Frontal cortex (tissue), 4 donors: ENCODE data around the gene PHLDB2. TPM values are rescaled to one million over a fixed set of nuclear protein-coding genes. Genes with fewer than 3 reads are reported as not detected.

Experiments used
- DNase-seq, 2 donors: peaks; one replicate each; pipeline ENCODE4 v3.0.0; 2012; ENCODE audit warnings: low spot score in 2 of 2
- FAIRE-seq: peaks from 2 replicates; lab custom pipeline; 2012; peaks lifted over from hg19 to GRCh38; lab: Jason Lieb, UNC
- total RNA-seq: library from RNA; depleted of rRNA; stranded (reverse); fragments of >200 nt; gene quantifications from one replicate; pipeline ENCODE4 v1.2.3, GENCODE V29; 2014
- donor health status: control.
- donor health status: control.
- donor health status: control.

Gene PHLDB2
- total RNA-seq, 1 donor from 2014 or later, result 9.0 TPM

DNA sequence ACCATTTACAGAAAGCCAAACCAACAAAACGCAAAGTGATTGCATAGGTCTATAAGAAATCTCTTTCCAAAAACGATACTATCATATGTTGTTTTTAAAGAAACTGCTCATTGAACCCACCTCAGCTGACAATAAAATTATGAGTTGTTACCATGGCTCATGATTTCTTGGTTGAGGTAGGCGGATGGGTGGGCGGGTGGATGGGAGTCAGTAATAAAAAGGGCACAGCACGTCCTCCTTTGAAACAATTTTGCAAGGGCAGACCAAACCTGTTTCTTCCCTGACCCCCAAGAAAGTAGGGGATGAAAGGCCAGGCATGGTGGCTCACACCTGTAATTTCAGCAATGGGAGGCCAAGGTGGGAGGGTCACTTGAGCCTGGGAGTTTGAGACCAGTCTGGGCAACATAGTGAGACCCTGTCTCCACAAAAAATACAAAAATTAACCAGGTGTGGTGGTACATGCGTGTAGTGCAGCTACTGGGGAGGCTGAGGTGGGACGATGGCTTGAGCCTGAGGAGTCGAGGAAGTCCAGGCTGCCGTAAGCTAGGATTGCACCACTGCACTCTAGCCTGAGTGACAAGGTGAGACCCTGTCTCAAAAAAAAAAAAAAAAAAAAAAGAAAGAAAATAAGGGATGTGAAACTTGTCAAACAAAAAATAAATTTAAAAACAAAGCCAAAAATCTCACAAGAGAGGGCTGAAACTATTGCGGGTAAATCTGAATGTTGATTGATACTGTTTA lies 121.8 kb downstream of the PHLDB2 start:
- FAIRE-seq (no peak), DNase-seq (no peak)

DNA sequence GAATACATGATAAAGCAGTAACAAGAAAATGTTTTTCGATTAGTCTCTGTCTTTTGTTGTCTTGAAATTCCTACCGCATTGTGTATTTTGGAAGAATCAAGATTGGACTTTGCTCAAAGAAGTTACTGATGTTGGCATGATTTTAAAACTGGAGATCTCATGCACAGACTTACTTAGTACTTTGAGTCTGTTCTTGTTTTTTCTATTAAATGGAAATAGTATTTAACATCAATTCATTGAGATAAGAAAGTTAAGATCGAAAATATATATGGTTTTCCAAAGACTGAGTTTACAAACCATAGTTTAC lies 122.3 kb downstream of the PHLDB2 start:
- no peak for FAIRE-seq
- DNase-seq, result no peak

DNA sequence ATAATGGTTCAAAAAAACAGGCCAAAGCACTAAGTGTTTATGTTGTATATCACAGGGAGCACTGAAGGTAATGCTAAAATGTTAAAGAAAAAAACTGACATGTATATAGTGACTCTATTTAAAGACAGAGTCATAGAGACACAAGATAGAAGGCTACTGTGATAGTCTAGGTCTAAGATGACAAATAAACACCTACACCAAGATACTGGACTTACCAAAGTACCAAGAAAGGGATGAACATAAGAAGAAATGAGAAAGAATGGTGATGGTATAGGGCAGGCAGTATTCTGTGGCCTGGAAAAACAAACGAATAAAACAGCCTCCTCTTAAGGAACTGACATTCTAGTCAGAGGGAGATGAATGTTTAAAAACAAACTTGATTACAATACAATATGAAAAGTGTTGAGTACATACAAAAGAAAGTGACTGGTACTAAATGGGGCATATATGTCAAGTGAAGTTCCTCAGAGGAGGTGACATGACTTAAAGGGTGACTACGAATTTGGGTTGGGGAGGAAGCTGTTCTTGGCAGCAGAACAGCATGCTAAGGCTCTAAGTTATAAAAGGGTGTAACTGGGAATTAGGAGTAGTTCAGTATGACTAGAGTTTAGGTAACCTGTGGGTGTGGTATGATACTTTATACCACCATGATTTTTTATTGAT lies 125.7 kb downstream of the PHLDB2 start:
- FAIRE-seq, result no peak
- DNase-seq, result no peak

DNA sequence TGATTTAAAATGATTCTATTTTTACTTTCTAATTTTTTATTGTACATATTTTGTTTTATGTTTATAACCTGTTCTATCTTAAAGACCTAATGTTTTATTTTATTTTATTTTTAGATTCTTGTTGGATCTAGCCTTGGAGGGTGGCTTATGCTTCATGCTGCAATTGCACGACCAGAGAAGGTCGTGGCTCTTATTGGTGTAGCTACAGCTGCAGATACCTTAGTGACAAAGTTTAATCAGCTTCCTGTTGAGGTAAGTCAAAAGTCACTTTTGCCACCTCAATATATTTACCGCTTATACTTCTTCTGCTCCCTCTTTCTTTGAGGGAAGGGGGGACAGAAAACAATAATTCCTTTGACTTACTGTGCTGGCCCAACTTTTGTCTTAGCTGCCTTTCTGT lies 127.7 kb downstream of the PHLDB2 start:
- peak; percentile 66 for FAIRE-seq
- no peak for DNase-seq

DNA sequence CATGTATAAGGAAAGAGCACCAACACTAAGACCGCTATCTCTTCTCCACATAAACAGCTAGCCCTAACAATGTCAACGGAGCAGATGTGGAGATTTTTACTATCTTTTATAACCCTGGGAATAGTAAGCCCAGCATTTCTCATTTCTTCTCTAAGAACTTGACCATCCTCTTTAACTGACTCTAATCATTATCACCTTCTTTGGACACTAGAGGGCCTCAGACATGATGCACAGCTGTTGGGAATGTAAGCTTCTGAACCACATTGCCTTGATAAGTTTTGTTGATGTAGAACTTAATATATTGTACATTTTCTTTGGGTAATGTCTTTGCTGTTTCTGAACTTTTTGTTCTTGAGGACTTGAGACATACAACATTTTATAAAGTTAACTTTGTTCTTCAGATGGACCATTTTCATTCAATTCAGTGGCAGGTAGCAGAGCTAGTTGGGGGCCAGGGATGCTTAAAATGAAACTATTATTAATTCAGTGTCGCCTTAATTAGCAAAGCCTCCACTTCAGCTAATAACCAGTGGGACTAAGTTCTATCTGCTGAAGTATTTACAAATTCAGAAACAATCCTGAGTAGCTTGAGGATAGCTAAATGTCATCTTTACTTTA lies 130.1 kb downstream of the PHLDB2 start:
- peak; percentile 82 for FAIRE-seq
- DNase-seq, result peak in 1 of 2 donors; percentile 21

DNA sequence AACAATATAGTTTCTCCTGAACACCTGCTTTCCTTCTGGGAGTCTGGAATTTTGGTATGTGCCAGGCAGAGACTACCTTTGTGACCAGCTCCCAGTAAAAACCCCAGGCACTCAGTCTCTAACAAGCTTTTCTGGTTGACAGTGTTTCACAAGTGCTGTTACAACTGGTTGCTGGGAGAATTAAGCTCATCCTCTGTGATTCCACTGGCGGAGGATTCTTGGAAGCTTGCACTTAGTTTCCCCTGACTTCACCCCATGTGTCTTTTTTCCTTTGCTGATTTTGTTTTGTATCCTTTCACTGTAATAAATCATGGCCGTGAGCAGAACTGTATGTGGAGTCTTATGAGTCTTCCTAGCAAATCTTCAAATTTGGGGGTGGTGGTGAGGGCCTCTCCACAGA lies 134.0 kb downstream of the PHLDB2 start:
- no peak for DNase-seq
- FAIRE-seq, result no peak

DNA sequence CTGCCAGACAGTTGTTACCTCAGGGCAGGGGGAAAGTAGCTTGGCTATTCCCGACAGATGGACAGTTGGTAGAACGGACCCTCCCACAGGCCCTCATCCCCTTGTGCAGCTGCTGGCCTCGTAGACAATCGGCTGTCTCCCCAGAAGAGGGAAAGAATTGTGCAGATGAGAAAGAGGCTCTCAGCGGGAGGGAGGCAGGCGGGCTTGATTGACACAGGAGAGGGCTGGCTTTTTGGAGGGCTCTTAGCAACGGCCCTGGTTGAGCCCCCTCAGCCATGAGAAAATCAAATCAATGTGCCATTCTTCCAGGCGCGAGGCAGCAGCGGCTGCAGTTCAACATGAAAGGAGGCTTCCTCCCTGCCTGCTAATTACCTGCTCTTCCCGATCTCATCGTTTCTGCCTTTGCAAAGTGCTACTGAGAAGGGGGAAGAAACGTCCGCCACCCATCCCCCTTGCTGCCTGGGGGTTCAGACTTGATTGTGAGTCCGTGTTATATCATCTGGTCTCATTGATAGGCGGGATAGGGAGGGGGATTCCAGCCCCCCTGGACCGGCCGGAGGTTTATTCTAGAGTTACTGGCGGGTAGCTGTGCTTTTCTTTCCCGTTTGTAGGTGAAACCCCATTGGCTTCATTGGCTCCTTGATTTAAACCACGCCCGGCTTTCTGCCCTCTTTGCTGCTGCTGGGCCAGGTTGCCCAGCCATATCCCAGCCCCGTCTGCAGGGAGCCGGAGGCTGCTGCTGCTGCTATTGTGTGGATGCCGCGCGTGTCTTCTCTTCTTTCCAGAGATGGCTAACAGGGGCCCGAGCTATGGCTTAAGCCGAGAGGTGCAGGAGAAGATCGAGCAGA lies 139.8 kb downstream of the PHLDB2 start, which contains the start of gene TAGLN3:
Gene TAGLN3 (plus strand): TSS at position 287 of the 848 bp plus-strand sequence. CDS start 501 bp downstream, at position 788.
- DNase-seq (peak in 1 of 2 donors; percentile 38), FAIRE-seq (no peak)

DNA sequence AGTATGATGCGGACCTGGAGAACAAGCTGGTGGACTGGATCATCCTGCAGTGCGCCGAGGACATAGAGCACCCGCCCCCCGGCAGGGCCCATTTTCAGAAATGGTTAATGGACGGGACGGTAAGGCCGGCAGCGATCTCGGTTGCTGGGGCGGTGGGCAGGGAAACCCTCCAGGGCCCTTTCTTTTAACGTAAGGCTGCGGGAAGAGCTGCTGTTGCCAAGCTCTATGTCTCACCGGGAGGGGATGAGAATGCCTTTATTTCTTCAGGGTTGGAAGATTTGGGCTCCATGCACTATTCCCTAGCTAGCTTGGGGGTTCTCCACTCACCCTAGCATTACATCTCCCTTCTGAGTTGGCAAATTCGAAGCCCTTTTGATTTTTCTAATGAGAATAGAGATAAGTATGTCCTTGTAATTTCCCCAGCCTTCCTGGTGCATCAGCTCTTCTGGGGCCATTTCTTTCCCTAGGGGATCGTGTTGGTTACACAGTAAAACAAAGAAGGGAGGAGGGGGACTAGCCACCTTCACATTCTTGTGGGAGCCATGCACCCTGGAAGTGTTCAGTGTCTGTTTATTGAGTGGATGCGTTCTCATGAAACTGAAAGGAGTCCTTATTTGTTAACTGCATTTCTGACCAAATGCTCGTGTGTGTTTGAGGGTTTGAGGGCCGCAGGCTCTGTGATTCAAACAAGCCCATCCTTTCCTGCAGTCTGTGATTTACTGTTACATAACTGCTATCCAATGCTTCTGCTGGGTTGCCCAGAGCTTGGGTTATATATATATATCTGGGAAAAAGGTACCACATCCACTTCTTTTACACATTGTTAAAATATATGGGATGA lies 140.6 kb downstream of the PHLDB2 start:
- FAIRE-seq (no peak), DNase-seq (no peak)

DNA sequence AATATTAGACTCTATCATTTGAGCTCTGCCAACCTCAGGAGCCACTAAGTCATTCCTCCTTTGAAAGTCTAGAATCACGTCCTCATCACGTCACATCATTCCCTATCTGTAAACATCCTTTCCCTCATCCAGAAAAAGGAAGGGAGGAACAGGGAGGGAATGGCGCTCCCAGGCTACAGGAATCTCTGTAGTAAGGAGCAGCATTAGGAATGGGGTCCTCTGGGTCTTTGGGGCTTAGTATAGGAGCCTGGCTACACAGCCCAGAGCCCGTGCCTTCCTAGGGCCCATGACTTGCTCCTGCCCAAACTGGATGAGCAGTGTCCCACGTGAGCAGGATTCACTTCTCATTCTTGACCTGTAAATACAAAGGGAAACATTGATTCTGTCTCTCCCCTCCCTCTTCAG lies 141.3 kb downstream of the PHLDB2 start:
- DNase-seq, result no peak
- FAIRE-seq, result no peak

DNA sequence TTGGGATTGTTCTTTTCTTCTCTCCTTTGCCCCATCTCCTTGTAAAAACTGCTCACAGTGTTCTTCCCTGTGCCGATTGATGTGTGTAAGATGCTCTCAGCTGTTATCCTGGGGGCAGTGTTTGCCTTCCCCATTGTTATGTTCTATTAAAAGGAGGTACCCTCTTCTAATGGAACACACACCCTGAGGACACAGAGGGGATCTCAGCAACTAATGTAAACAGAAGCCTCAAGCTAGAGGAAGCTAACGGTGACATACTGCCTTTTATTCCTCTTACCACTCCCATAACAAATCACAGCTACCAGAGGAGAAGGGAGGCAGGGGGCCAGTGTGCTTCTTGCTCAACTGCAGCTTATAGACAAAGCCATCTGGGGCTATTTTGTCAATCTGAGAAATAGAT lies 141.9 kb downstream of the PHLDB2 start:
- FAIRE-seq (no peak), DNase-seq (no peak)

DNA sequence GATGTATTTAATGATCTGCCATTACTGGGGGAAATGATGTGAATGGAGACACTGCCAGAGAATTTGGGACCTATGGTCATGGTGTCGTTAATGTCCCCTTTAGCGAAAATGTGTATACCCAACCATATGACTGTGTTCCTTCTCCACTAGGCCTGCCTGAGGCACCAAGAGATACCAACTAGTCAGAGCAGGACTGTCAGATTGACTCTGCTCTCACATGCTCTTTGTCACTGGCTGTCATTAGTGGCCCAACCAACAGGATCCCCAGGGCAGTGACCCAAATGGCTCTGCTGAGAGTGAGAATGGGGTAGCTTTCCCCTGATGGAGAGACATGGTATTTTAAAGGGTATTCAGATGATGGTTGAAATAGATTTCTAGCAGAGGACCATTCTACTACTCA lies 142.5 kb downstream of the PHLDB2 start:
- DNase-seq (no peak), FAIRE-seq (no peak)

DNA sequence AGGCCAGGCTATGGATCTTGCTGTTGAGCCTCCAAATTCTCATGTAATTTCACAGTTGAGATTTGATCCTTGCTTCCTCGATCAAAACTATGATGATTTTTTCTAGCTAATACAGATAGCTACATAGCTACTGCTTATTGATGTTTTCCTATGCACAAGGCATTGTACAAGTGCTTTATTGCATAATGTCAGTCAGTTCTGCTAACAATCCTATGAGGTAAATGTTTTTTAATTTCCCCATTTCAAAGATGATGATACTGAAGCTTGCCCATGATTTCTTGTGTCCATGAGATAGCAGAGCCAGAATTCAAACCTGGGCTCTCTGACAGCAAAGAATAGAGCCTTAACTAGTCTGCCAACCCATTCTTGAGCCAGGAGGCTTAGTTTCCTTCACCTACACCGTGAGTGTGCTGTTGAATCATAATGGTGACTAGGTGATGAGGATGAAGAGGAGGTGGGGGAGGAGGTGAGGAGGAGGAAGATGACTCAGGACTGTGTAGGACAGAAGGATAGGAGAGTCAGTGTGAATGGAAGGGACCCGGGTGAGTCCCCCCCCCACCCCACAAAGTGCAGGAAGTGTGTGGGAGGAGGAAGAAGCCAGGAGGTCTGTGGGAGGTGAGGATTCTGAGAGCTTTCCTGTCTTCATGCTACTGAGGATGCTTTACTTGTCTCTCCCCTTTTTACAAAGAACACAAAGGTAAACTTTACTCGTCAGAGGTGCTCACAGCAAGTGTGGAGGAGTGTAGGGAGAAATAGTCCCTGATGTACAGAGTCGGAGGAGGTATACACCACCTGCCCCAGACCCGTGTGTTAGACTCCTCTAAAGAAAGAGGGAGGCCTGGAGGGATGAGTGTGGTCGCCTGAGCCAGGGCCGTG lies 143.3 kb downstream of the PHLDB2 start:
- DNase-seq (no peak), FAIRE-seq (no peak)

DNA sequence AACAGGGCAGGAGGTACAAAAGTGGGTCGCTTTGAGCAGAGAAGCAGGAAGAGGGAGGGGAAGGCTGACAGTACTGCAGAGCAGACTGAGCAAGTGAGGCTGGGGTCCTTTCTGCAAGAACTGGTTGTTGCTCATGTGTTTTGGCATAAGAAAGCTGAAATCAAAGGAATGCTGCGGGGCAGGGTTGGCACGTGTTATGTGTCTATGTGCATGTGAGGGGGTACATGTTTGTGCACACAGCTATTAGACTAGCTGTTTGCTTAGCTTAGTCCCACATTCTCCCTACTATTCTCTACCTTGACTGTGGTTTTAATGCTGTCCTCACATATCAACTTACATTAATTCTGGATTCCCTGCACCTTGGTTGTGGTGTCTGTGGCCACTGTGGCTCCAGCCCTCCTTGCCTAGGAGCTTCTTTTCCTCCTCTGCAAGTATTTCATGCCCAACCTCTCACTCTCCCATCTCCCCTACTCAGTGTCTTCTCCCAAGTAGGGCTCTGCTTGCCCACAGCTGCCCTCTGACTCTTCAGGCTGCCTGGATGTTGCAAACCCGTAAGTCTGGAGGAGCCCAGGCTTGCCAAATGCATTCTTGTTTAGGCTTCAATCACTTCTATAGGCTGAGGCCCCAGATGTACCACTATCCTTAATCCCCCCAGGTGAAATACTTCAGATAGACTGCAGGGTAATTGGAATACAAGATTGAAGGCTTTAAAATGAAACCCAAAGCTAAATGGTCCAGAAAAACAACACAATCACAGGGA lies 144.4 kb downstream of the PHLDB2 start:
- DNase-seq (no peak), FAIRE-seq (no peak)

DNA sequence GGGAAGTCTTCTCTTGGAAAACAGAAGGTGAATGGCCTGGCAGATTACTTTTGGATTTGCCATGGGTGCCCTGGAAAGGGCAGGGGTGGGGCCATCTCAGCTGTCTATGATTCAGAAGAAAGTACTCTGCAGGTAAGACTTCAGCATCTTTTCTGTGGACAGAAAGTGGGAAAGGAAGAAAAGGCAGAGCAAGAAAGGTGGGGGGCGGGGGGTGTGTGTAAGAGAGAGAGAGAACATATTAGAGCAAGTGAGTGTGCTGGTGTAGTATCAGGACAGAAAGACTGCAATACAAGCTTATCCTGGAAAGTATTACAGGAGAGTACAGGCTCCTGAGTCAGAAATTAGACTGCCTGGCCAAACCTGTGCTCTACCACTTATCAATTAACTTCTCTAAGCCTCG lies 145.1 kb downstream of the PHLDB2 start:
- FAIRE-seq, result no peak
- DNase-seq, result no peak

DNA sequence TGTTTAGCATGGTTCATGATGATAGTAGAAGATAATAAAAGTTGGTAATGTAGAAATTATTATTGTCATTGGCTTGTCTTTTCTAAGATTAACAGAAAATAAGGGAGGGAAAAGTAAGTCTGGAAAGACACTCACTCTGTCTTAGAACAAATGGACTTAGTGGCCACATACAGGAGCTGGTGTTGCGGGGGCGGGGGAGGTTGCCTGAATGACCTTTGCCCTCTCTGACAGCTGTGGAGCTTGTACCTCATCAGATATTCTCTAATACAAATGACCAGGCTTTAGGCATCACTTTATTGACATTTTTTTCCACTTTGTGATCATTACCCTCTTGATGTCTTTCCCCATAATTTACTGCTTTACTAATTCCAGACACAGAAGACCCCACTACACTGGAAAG lies 145.6 kb downstream of the PHLDB2 start:
- FAIRE-seq (no peak), DNase-seq (no peak)

DNA sequence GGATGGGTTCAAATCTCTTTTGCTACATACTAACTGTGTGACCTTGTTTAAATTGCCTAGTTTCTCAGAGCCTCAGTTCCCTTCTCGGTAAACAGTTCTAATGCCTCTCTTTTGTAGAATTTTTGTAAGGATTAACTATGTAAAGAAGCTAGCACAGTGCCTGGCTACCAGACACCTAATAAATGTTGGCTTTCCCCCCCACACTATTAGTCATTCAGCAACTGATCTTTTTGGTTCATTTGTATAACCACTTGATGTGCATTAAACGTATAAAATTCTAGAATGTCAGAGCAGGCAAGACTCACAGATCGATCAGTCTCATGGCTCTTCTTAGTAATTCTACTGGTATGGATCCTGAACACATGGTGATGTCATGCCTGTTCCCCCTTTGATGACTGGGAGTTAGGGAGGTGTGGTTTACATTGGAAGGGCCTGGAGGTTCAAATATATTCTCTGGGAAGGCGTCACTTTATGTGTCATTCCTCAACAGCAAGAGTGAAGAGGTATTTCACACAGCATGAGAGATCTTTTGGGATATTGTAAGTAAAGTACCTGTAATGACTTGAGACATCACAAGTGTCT lies 146.1 kb downstream of the PHLDB2 start:
- DNase-seq, result no peak
- FAIRE-seq, result no peak

DNA sequence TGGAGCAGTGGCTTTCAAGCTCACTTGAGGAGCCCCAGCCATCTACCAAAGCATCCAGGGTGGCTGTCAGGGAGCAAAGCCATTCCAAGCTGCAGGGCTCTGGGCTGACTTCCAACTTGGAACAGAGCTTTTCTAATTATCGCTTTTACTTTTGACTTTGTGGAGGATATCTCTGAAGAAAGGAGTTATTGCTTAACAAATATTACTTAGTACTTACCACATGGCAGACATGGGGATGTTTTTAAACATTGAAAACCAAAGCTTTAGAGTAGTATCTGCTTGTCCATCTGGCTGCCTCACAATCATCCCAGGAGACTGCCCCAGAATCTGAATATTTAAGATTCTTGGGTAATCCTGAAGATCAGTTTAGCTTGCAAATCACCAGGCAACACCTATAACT lies 148.6 kb downstream of the PHLDB2 start:
- no peak for DNase-seq

DNA sequence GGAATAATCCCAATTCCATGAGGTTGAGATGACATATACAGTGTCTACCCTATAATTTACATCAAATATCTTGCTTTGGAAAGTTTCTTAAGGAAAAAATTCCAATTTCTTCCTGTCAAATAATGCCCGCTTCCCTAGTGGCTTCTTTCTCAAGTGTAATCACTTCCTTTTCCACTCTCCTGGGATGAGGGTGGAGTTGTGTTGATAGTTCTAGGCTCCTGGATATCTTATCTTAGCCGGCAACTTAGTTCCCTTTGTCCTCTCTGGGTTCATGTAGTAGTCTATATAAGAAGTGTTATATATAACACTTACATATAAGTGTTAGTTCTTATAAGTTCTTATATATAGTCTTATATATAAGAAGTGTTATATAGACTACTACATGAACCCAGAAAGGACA lies 150.6 kb downstream of the PHLDB2 start:
- FAIRE-seq, result no peak

More for the DNA sequence above, 148.6 kb downstream of the PHLDB2 start:
- FAIRE-seq, result no peak

More for the DNA sequence above, 150.6 kb downstream of the PHLDB2 start:
- DNase-seq, result no peak
